Panc1 (cell line): ENCODE data around the gene GYPC. TPM values are rescaled to one million over a fixed set of nuclear protein-coding genes. Genes with fewer than 3 reads are reported as not detected.

Source experiments
- ATAC-seq: fragments of 200-7000 bp; cut with Tn5 transposase; 2 replicates; pipeline ENCODE4 v1.9.1; 2020; ENCODE audit warnings: mild to moderate bottlenecking, moderate library complexity
- BruUV-seq: library from RNA; stranded (reverse); fragments of 400-500 nt; replicated peaks from 2 replicates; lab custom pipeline; 2021; lab: Mats Ljungman, UMichigan
- CTCF ChIA-PET: fragments of 300-600 bp; sonication (Branson Sonifier 250); formaldehyde crosslinking; loops from one replicate; lab custom pipeline; 2022; ENCODE audit warnings: antibody characterized with exemption; lab: Charles Lee
- POLR2A ChIA-PET: fragments of 300-600 bp; sonication (Branson Sonifier 250); formaldehyde crosslinking; loops from one replicate; lab custom pipeline; 2022; ENCODE audit warnings: antibody characterized with exemption; lab: Charles Lee
- DNase-seq: peaks from one replicate; pipeline ENCODE4 v3.0.0-alpha.2; 2010; ENCODE audit warnings: low read depth, low spot score
- H3K27ac ChIP-seq: 2 replicates; pipeline ENCODE4 v1.5.1; 2011; ENCODE audit warnings: mild to moderate bottlenecking, low read length, inconsistent platforms
- H3K27me3 ChIP-seq: fragments of 200-500 bp; sonication (Bioruptor generic); 2 replicates; pipeline ENCODE4 v1.6.0; 2014; ENCODE audit warnings: low read length, inconsistent platforms; ENCODE audit not compliant: control insufficient read depth, insufficient read depth
- H3K36me3 ChIP-seq: fragments of 200-500 bp; sonication (Bioruptor generic); 2 replicates; pipeline ENCODE4 v1.5.1; 2014; ENCODE audit warnings: inconsistent platforms, mild to moderate bottlenecking, low read length, moderate library complexity; ENCODE audit not compliant: control insufficient read depth, insufficient read depth
- H3K4me1 ChIP-seq: 2 replicates; pipeline ENCODE4 v1.5.1; 2011; ENCODE audit warnings: inconsistent platforms, mild to moderate bottlenecking, low read length, moderate library complexity; ENCODE audit not compliant: control insufficient read depth, insufficient read depth
- H3K4me3 ChIP-seq, 2 experiments: 2 replicates each; pipeline ENCODE4 v1.5.1; 2011 to 2012; ENCODE audit warnings: low read depth in 2 of 2, low read length in 2 of 2, mild to moderate bottlenecking in 2 of 2, inconsistent platforms in 1 of 2, moderate library complexity in 1 of 2
- H3K9me3 ChIP-seq: fragments of 200-500 bp; sonication (Bioruptor generic); 2 replicates; pipeline ENCODE4 v1.5.1; 2014; ENCODE audit warnings: low read depth, mild to moderate bottlenecking, inconsistent platforms, low read length, moderate library complexity; ENCODE audit not compliant: control insufficient read depth, insufficient read depth
- POLR2AphosphoS5 ChIP-seq: IDR thresholded peaks from 2 replicates; pipeline ENCODE4 v1.6.1; 2012; ENCODE audit warnings: mild to moderate bottlenecking, low read depth, low read length, moderate library complexity
- SIN3A ChIP-seq: IDR thresholded peaks from 2 replicates; pipeline ENCODE4 v1.6.1; 2012; ENCODE audit warnings: low read depth, mild to moderate bottlenecking, low read length, moderate library complexity, borderline replicate concordance; ENCODE audit not compliant: insufficient read depth
- TCF7L2 ChIP-seq: IDR thresholded peaks from 2 replicates; pipeline ENCODE4 v1.6.1; 2011; ENCODE audit warnings: mild to moderate bottlenecking, low read depth, low read length, inconsistent platforms
- in situ Hi-C: cut with HindIII; loops from 2 replicates; pipeline ENCODE4 v1.10.0; 2016; ENCODE audit warnings: low sequenced_read_pairs, low pct_unique_long_range_greater_than_20kb
- intact Hi-C: fragments of 100-400 bp; cut with micrococcal nuclease; formaldehyde crosslinking; loops from one replicate; pipeline ENCODE4 v1.10.0; 2022; ENCODE audit not compliant: unreplicated experiment
- total RNA-seq: library from RNA; stranded (reverse); gene quantifications from one replicate; pipeline ENCODE4 v1.2.1, GENCODE V29; 2021; ENCODE audit not compliant: unreplicated experiment
- TF ChIP-seq, protein P1 (sequence below), 2 experiments: IDR thresholded peaks; 2 replicates each; pipeline ENCODE4 v1.6.1; 2011 to 2012; ENCODE audit warnings: low read depth in 2 of 2, control low read depth in 1 of 2, low read length in 1 of 2, mild to moderate bottlenecking in 1 of 2, moderate library complexity in 1 of 2; ENCODE audit not compliant: insufficient read depth in 1 of 2
- TF ChIP-seq, protein P2 (sequence below): fragments of 450-650 bp; IDR thresholded peaks from 2 replicates; pipeline ENCODE4 v1.5.1; 2017; ENCODE audit warnings: mild to moderate bottlenecking

The GYPC gene
- total RNA-seq, 1 experiment from 2014 or later = 0.57 TPM

DNA sequence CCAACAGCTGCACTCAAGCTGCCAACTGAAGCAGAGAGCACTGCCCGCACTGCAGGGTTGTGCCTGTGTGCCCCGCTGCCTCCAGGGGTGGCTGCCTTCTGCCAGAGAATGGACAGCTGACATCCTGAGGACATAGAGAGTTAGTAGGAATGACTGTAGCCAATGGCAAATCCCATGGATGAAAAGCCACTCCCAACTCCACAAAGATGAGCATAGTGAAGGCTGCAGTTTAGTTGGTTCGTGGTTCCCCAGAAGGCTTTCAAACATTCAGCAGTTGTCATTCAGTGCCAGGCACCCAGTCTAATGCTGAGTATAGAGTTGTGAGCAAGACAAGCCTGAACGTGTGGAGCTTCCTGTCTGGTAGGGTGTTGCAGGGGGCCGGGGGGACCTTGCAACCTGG lies 30.3 kb downstream of the GYPC start:
- in situ Hi-C loops = no loop called here
- intact Hi-C loops = no loop called here
- no peaks in the 10 kb centered on the region for H3K9me3 ChIP-seq
- DNase-seq (no peak), ATAC-seq (no peak)
- POLR2A ChIA-PET = no interaction called here
- no peaks in the 10 kb centered on the region for H3K36me3 ChIP-seq
- no peak overlapping the region for H3K27ac ChIP-seq
- TF ChIP-seq SIN3A = no peak
- TF ChIP-seq, protein P1, sequence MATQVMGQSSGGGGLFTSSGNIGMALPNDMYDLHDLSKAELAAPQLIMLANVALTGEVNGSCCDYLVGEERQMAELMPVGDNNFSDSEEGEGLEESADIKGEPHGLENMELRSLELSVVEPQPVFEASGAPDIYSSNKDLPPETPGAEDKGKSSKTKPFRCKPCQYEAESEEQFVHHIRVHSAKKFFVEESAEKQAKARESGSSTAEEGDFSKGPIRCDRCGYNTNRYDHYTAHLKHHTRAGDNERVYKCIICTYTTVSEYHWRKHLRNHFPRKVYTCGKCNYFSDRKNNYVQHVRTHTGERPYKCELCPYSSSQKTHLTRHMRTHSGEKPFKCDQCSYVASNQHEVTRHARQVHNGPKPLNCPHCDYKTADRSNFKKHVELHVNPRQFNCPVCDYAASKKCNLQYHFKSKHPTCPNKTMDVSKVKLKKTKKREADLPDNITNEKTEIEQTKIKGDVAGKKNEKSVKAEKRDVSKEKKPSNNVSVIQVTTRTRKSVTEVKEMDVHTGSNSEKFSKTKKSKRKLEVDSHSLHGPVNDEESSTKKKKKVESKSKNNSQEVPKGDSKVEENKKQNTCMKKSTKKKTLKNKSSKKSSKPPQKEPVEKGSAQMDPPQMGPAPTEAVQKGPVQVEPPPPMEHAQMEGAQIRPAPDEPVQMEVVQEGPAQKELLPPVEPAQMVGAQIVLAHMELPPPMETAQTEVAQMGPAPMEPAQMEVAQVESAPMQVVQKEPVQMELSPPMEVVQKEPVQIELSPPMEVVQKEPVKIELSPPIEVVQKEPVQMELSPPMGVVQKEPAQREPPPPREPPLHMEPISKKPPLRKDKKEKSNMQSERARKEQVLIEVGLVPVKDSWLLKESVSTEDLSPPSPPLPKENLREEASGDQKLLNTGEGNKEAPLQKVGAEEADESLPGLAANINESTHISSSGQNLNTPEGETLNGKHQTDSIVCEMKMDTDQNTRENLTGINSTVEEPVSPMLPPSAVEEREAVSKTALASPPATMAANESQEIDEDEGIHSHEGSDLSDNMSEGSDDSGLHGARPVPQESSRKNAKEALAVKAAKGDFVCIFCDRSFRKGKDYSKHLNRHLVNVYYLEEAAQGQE (IDR thresholded peaks at IDR 0.05; ENCODE audit: insufficient read depth in 1 of 2, low read depth in 2 of 2, low read length in 1 of 2) = no peak
- no peak for TF ChIP-seq TCF7L2
- no peak for TF ChIP-seq POLR2AphosphoS5
- TF ChIP-seq, protein P2, sequence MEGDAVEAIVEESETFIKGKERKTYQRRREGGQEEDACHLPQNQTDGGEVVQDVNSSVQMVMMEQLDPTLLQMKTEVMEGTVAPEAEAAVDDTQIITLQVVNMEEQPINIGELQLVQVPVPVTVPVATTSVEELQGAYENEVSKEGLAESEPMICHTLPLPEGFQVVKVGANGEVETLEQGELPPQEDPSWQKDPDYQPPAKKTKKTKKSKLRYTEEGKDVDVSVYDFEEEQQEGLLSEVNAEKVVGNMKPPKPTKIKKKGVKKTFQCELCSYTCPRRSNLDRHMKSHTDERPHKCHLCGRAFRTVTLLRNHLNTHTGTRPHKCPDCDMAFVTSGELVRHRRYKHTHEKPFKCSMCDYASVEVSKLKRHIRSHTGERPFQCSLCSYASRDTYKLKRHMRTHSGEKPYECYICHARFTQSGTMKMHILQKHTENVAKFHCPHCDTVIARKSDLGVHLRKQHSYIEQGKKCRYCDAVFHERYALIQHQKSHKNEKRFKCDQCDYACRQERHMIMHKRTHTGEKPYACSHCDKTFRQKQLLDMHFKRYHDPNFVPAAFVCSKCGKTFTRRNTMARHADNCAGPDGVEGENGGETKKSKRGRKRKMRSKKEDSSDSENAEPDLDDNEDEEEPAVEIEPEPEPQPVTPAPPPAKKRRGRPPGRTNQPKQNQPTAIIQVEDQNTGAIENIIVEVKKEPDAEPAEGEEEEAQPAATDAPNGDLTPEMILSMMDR = no peak
- BruUV-seq = no TSS peak
- H3K4me1 ChIP-seq = no peaks in the 10 kb centered on the region
- no peak overlapping the region for H3K4me3 ChIP-seq
- CTCF ChIA-PET = no interaction called here
- no peaks in the 10 kb centered on the region for H3K27me3 ChIP-seq

DNA sequence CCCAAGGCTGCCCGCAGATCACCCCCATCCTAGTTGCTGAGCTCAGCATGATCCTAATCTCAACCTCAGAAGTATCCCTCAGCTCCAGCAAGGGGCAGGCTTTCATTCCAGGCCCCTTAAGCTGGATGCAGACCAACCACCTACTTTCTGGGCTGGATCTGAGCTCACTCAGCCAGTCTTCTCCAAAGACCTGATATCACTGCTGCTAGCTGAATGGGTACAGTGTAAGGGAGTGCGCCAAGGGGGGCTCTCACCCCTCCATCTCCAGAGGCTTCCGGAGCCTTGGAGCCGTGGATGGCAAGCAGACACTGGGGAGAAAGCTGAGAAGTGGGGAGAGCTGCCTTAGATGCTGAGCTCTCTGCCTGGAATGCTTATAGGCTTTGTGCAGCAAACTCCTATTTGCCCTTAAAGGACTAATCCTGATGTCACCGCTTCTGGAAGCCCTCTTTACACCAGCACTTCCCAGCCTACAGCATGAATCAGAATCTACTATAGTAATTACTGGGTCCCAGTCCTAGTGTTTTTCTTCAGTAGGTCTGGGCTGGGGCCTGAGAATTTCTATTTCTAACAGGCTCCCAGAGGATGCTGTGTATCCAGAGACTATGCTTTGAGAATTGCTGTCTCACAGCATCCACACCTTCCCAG lies 31.0 kb downstream of the GYPC start:
- Histone ChIP-seq H3K4me3 (no peak overlapping the region), H3K4me1 (no peaks in the 10 kb centered on the region), H3K27me3 (no peaks in the 10 kb centered on the region), H3K36me3 (no peaks in the 10 kb centered on the region), H3K9me3 (no peaks in the 10 kb centered on the region), H3K27ac (no peak overlapping the region)
- CTCF ChIA-PET = interaction anchor here (0.5 kb wide), 1 partner anchor 115 kb away, joined by 9 read pairs; no protein-coding TSS in a partner anchor
- BruUV-seq = no TSS peak
- POLR2A ChIA-PET = no interaction called here
- in situ Hi-C loops = no loop called here
- DNase-seq (no peak), ATAC-seq (no peak)
- no peak for TF ChIP-seq SIN3A
- TF ChIP-seq, protein P1 (IDR thresholded peaks at IDR 0.05; ENCODE audit: insufficient read depth in 1 of 2, low read depth in 2 of 2, low read length in 1 of 2) = no peak
- no peak for TF ChIP-seq POLR2AphosphoS5
- TF ChIP-seq, protein P2 = no peak
- TF ChIP-seq TCF7L2 = no peak
- intact Hi-C loops = no loop called here
